Activated CD8-positive, alpha-beta memory T cell treated with anti-CD3 and anti-CD28 coated beads for 36 hours (primary cell): ENCODE measurements around the gene VPS11. TPM values are rescaled to one million over a fixed set of nuclear protein-coding genes. Genes with fewer than 3 reads are reported as not detected.
"Not testable (repeated sequence)": the region's sequence is repeated elsewhere in the genome, so short reads cannot be mapped to it uniquely, and the experiment has no call there.

Experiments used
- CTCF ChIA-PET: fragments of 350-600 bp; sonication (Branson Sonifier 250); formaldehyde crosslinking; loops from one replicate; lab custom pipeline; 2021; ENCODE audit warnings: antibody characterized with exemption; lab: Charles Lee
- POLR2A ChIA-PET: fragments of 350-600 bp; sonication (Branson Sonifier 250); formaldehyde crosslinking; loops from one replicate; lab custom pipeline; 2021; ENCODE audit warnings: antibody characterized with exemption; lab: Charles Lee
- total RNA-seq, 2 experiments: library from RNA; stranded (reverse); gene quantifications; one replicate each; pipeline ENCODE4 v1.2.3, GENCODE V29; 2021

VPS11 gene
- total RNA-seq, 2 experiments from 2014 or later, result 20.6 to 21.0 TPM

DNA sequence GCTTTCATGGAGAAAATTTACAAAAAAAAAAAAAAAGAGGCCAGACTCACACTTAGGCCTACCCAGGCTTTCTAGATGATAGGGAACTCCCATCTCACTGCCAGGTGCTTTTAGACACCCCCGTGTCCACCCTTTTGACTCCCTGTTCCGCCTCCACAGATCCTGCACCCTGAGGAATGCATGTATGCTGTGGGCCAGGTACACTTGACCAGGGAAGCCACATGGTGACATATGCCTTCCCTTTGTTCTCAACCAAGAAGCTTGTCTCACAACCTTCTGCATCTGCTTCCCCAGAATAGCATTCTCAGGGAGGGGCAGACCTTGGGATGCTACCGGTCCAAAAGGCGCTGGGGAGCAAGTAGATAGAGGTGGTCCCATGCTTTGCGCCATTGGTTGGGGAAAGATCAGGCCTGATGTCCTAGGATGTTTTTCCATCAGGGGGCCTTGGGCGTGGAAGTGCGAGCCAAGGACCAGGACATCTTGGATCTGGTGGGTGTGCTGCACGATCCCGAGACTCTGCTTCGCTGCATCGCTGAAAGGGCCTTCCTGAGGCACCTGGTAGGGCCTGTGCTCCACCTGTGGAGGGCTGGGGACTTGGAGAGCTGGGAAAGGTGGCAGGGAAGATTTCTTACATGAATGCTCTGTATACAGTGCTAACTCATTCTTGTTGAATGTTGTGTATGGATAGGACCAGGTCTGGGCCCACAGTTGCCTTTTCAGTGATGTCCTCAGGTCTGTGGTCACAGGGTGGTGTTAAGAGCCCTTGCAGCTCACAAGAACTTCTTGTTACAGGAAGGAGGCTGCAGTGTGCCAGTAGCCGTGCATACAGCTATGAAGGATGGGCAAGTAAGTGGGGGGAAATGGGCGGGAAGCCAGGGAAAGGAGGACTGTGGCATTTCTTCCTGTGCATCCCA is 24.6 kb downstream of the VPS11 start:
- ChIA-PET CTCF (interaction anchor here (1.4 kb wide), 1 partner anchor 15 kb away, joined by 3 read pairs; the partner anchor contains the start of gene C2CD2L), POLR2A (interaction anchor here (0.5 to 1.1 kb wide), 3 partner anchors 10 to 69 kb away, joined by 3 to 4 read pairs (median 4); no protein-coding TSS in a partner anchor)

DNA sequence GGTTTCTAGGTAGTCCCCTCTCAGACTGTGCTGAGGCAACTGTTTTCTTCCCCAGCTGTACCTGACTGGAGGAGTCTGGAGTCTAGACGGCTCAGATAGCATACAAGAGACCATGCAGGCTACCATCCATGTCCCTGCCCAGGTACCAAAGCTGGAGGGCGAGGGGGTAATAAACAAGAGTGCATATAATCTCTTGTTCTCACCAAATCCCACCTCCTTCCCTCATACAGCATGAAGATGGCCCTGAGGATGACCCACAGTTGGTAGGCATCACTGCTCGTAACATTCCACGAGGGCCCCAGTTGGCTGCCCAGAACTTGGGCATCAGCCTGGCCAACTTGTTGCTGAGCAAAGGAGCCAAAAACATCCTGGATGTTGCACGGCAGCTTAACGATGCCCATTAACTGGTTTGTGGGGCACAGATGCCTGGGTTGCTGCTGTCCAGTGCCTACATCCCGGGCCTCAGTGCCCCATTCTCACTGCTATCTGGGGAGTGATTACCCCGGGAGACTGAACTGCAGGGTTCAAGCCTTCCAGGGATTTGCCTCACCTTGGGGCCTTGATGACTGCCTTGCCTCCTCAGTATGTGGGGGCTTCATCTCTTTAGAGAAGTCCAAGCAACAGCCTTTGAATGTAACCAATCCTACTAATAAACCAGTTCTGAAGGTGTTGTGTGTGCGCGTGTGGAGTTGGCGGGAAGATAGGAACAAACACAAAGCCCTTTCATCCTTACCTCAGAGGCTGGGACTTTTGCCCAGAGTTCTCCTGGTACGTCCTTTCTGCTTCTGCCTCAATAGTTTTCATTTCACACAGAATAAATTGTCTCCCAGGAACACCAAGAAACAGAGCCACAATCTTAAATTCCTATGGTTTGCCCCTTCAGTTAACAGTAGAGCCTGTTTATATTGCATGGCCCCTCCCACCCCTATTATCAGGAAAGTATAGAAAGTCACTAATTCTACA is 25.5 kb downstream of the VPS11 start:
- POLR2A ChIA-PET, result interaction anchor here (1.1 to 2.8 kb wide), 2 partner anchors 8 to 9 kb away, joined by 3 to 44 read pairs; partner anchors contain the start of gene HMBS
- CTCF ChIA-PET, result interaction anchor here (1.2 kb wide), 1 partner anchor 16 kb away, joined by 3 read pairs; no protein-coding TSS in a partner anchor

DNA sequence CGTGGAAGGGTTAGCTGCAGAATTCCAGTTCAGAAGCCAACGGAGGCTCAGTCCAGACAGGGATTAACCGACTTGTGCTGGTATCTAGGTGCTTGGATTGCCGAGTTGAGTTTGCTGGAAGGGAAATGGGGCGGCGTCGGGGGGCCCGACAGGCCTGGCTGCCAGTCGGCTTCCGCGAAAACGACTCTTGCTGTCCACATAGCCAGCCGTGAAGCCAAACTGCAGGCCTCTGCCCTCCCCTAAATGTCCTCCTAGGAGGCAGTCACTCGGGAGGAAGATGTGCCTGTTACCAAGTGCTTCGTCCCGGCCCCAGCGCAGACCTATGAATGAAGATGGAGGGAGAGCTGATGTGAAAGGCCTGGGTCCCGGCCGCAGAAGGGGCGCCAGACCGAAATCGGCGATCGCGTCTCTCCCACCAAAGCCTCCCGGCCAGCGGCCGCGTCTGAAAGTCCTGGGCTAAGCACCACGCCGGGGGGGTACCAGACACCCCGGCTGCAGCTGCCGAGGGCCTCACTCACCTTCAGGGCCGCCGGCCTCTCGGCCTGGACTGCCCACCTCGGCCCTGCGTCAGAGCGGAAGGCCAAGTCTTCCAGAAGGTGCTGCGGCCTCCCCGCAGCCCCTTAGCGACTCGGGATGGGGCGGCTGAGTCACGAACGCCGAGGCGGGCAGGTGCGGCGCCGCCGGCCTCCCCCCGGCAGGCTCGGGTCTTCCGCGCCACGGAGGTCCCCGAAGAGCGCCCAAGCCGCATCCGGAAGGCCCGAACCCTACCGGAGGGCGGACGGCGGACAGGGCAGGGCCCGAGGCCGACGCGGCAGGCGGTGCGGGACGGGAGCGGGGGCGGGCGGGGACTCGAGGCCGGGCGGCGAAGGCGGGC is 26.6 kb downstream of the VPS11 start:
- CTCF ChIA-PET, result interaction anchor here (1.2 to 2.9 kb wide), 4 partner anchors 9 to 27 kb away, joined by 3 to 18 read pairs (median 8); partner anchors contain the start of genes C2CD2L, HMBS and VPS11

DNA sequence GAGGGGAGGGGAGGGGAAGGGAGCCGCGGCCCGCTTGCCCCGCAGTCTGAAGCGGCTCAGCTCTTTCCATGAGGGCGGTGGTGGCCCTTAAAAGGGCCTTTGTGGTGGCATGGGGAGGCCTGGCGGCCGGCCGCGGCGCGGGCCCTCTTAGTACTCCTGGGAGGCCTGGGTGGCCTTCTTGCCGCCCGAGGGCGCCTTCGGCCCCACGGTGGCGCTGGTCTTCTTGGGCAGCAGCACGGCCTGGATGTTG is 27.1 kb downstream of the VPS11 start:
- POLR2A ChIA-PET, result interaction anchor here (0.8 to 2.8 kb wide), 8 partner anchors 9 to 222 kb away, joined by 3 to 44 read pairs (median 4); partner anchors contain the start of genes C2CD2L, CENATAC, HINFP and HMBS
- CTCF ChIA-PET, result interaction anchor here (1.5 to 2.9 kb wide), 3 partner anchors 10 to 27 kb away, joined by 4 to 18 read pairs (median 12); partner anchors contain the start of genes C2CD2L, HMBS and VPS11

More for the DNA sequence above, 26.6 kb downstream of the VPS11 start:
- POLR2A ChIA-PET, result interaction anchor here (0.5 to 2.8 kb wide), 8 partner anchors 9 to 223 kb away, joined by 3 to 44 read pairs (median 5); partner anchors contain the start of genes C2CD2L, CENATAC, HMBS and MCAM

DNA sequence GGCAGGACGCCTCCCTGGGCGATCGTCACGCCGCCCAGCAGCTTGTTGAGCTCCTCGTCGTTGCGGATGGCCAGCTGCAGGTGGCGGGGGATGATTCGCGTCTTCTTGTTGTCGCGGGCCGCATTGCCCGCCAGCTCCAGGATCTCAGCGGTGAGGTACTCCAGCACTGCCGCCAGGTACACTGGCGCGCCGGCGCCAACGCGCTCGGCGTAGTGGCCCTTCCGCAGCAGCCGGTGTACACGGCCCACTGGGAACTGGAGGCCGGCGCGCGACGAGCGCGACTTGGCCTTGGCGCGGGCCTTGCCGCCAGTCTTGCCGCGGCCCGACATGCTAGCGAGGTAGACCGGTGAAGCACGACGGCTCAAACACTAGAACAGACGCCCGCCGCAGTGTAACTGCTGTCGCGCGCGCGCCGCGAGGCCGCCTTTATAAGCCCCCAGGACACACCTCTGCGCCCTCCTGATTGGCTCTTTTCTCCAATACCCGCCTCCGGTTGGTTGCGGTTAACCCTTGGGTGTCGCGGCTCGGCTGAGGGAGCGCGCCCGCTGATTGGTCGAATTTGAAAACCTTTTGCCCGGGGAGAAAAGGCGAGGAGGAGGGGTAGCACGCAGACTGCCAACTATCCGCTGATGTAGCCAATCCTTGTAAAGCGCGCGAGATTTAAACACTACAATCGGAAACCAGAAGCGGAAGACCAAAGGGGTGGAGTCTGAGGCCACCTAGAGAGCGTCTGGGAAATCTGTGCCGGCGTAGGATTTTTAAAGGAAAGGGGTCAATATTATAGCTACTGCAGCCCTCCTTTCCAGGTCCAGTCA is 27.7 kb downstream of the VPS11 start:
- ChIA-PET POLR2A (interaction anchor here (0.6 to 2.8 kb wide), 10 partner anchors 10 to 486 kb away, joined by 3 to 44 read pairs (median 4); partner anchors contain the start of genes C2CD2L, CENATAC, HINFP and HMBS), CTCF (interaction anchor here (1.5 to 2.9 kb wide), 3 partner anchors 10 to 28 kb away, joined by 4 to 18 read pairs (median 12); partner anchors contain the start of genes C2CD2L, HMBS and VPS11)

DNA sequence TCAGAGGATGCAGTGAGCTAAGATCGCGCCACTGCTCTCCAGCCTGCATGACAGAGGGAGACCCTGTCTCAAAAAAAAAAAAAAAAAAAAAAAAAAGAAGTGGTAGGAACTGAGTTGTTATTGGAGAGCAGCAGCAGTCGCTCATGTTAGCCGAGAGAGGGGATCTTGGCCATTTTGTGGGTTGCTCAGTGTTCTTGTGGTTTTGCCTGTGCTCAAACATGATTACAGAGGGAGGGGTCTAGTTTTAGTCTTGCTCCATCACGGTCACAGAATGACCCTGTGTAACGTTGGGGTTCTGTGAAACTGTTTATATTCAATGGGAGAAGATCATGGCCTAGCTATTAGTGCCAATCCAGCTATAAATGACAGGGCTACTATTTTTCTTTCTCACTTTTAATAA is 32.1 kb downstream of the VPS11 start:
- CTCF ChIA-PET, result interaction anchor here (1.3 kb wide), 1 partner anchor 32 kb away, joined by 3 read pairs; the partner anchor contains the start of gene VPS11
- POLR2A ChIA-PET, result interaction anchor here (0.5 kb wide), 1 partner anchor 684 kb away, joined by 4 read pairs; no protein-coding TSS in a partner anchor

DNA sequence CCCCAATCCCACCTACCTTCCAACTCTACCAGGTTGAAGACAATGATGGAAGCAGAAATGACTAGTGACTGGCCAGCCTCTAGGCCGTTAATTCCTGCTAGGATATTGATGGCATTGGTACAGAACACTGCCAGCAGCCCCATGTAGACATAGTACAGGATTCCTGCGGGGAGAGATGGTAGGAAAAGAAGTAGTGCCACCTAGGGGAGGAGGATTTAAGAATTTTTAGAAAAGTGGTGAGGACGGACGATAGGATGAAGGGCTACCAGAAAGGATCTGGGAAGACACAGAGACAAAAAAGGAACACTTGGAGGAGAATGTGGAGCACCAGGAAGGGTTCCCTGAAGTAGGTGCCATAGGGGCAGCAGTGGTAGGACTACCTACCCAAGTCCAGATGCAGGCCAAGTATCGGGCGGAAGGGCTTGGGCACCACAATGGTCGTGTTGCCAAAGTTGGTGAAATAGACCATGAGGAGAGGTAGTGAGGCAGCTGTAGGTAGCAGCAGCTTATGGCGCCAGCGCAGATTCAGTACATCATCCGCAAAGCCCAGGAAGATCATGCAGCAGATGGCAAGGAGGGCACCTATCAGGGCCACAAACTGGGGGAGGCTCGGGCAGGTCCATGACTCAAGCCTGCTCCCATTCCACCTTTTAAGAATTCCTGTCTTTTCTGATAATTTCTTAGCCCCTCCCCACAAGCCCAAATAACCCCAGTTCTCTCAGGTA is 32.8 kb downstream of the VPS11 start:
- ChIA-PET POLR2A (no interaction called here), CTCF (interaction anchor here (0.9 to 1.3 kb wide), 2 partner anchors 15 to 33 kb away, joined by 3 to 5 read pairs; partner anchors contain the start of genes HMBS and VPS11)

DNA sequence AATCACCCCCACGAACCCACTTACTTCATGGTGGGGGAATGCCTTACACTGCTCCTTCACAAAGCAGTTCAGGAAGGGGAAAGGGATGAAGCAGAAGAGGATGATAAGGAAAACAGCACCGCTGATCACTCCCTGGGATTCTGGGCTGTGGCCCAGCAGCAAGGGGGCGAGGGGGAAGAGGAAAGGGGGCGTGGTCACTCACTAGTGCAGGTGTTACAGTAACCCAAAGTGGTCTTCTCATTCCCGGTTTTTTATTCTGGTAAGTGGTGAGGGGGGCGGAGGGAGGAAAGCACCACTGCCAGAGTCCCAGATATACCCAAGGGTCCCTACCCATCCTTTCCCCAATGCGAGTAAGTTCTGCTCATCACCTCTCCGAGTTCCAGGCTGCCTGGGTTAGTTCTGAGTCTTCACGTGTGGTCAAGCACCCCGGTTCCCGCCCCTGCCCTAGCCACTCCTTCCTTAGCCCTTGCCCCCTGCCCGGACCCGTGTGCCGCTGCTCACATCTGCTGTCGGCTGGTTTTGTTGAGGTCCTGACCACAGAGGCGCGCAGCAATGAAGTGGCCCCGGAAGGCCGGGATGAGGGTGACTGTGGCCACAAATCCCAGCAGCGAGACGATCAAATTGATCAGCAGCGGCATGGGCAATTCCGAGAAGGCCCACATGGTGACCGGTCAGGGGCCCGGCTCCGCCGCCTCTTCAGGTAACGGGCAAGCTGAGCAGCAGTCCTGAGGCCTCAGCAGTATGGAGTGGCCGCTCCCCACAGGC is 33.6 kb downstream of the VPS11 start:
- ChIA-PET CTCF (interaction anchor here (0.9 to 1.4 kb wide), 3 partner anchors 16 to 33 kb away, joined by 3 to 5 read pairs (median 5); partner anchors contain the start of genes HMBS and VPS11), POLR2A (interaction anchor here (0.8 to 1.6 kb wide), 3 partner anchors 20 to 83 kb away, joined by 3 to 8 read pairs (median 3); partner anchors contain the start of genes HINFP, RPS25 and VPS11)

DNA sequence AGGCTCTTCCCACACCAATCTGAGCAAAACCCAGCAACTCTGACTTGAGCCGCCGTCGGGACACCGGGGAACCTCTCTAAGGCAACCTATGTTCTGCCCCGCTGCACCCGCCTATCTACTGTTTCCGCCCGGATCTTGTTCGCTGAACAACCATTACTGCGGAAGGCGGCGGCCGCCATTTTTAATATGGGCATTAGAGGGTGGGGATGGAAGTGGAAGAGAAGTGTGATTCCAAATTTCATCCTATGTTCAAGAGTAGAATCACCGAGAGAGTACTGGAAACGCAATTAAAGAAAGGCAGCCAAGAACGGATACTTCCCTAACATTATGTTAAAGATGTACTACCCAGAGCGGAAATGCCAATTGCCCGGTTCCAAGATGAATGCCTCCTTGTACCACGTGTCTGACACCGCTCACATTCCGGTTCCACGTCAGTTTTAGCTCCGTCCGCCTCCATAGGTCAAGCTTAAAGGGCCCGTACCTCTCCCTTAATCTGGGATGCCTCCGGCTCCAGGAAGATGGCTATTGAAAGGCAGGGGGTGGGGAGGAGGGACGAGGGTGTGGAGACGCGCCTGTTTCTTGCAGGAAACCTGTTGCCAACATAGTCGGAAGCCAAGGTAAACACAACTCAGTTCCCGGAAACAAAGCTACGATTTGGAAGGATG is 34.3 kb downstream of the VPS11 start, which contains the start of gene DPAGT1:
Gene DPAGT1, minus strand, starts transcription at position 95 of the 665 bp plus-strand sequence. CDS start 198 bp downstream, outside the sequence.
- CTCF ChIA-PET, result interaction anchor here (1.4 kb wide), 1 partner anchor 34 kb away, joined by 5 read pairs; the partner anchor contains the start of gene VPS11
- POLR2A ChIA-PET, result interaction anchor here (0.7 to 1.6 kb wide), 10 partner anchors 9 to 491 kb away, joined by 3 to 12 read pairs (median 3); partner anchors contain the start of genes HINFP, HMBS, HYOU1 and RPS25

DNA sequence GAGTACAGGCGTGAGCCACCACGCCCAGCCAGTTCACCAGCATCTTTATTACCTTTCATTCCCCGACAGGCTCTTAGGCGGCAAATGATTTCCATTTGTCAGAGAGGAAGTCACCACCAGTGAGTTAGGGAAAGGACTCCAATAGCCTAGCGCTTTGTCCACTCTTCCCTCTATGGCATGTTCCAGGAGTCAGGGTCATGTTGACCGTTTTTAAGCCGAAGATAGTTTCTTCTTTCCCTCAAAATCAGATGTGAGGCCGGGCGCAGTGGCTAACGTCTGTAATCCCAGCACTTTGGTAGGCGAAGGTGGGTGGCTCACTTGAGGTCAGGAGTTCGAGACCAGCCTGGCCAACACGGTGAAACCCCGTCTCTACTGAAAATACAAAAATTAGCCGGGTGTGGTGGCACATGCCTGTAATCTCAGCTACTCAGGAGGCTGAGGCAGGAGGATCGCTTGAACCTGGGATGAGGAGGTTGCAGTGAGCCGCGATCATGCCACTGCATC is 35.6 kb downstream of the VPS11 start:
- POLR2A ChIA-PET, result interaction anchor here (0.9 to 1.6 kb wide), 5 partner anchors 9 to 47 kb away, joined by 3 to 12 read pairs (median 8); partner anchors contain the start of genes HINFP, HMBS and HYOU1
- CTCF ChIA-PET, result not testable (repeated sequence)

DNA sequence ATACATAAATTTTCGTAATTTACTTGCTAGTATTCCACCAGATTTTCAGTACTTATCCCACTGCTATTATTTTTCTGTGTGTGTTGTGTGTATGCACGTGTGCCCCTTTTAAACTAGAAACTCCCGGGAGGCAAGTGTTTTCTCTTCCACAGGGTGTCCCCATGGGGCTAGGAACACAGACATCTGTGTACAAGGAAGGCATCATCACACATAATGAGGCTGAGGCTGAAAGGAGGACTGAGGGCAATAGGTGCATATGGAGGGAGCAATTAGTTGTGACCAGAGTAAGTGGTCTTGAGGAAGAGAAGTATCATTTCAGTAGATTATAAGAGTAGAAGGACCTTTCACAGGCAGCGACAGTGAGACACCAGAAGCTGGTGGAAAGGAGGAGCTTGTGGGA is 36.2 kb downstream of the VPS11 start:
- POLR2A ChIA-PET, result no interaction called here
- CTCF ChIA-PET, result no interaction called here

DNA sequence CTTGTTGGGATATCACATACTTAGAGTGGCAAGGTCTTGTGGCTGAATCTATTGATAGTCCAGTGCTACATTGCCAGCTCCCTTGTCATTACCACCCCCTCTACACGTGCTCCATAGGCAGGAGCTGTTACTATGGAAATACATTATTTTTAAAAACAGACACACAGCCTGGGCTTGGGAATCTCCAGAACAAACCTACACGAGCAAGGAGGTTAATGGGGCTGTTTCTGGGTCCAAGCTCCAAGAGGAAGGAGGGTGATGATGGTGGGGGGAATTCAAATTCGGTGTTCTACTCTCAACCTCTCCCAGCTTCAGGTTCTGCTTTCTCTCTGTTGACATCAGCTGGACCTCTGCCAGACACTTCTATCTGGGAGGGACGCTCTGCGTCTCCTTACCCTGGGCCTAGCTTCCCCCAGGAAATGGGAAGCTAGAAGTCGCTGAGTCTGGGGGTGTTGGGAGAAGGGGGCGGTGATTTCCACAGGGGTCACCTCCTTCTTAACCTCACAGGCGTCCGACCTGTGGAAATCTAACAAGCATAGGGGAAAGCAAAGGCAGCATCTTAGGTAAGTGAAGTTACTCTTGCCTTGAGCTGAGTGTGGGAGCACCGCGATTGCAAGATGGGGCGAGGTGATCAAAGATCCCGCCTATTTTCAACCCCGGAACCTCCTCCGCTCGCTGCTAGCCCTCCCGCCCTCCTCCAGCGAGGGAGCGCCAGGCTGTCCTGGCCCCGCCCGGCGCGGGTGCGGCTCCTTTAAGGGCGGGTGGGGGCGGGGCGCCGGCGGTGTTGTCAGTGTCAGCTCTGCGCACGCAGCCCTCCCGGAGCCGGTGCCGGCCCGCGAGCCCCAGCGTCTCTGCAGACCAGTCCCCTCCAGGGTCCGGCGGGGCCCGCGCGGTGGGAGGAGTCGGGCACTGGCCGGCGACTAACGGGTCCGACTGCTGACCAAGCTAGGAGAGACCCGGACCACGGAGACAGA is 39.2 kb downstream of the VPS11 start, which contains the start of gene C2CD2L:
Gene C2CD2L, plus strand, starts transcription at position 781 of the 974 bp plus-strand sequence. CDS start 398 bp downstream, outside the sequence.
- ChIA-PET CTCF (interaction anchor here (0.9 to 2.4 kb wide), 9 partner anchors 8 to 90 kb away, joined by 3 to 12 read pairs (median 4); partner anchors contain the start of gene HINFP), POLR2A (interaction anchor here (0.5 to 3.2 kb wide), 7 partner anchors 12 to 315 kb away, joined by 3 to 23 read pairs (median 4); partner anchors contain the start of gene HINFP)
